ENCODE results near the gene LRP3.
"Not testable (repeated sequence)": the region's sequence is repeated elsewhere in the genome, so short reads cannot be mapped to it uniquely, and the experiment has no call there.

Gene LRP3

GRCh38 chr19:33193865-33194362, at the start of gene LRP3:
Gene LRP3 (plus strand): TSS chr19:33194330. CDS start chr19:33194786, 456 bp downstream.
- in situ Hi-C loops (cut with HindIII; ENCODE audit: low pct_ligation_motif_present, low pct_unique_long_range_greater_than_20kb, low sequenced_read_pairs), result no loop called here
- no peak for DNase-seq

GRCh38 chr19:33146209-33146608, 47.9 kb upstream of the LRP3 start:
- DNase-seq, result no peak
- in situ Hi-C loops (cut with HindIII; ENCODE audit: low pct_ligation_motif_present, low pct_unique_long_range_greater_than_20kb, low sequenced_read_pairs), result no loop called here

GRCh38 chr19:33147538-33147937, 46.6 kb upstream of the LRP3 start:
- DNase-seq, result no peak
- in situ Hi-C loops (cut with HindIII; ENCODE audit: low pct_ligation_motif_present, low pct_unique_long_range_greater_than_20kb, low sequenced_read_pairs), result no loop called here

GRCh38 chr19:33150852-33151518, 43.1 kb upstream of the LRP3 start:
- DNase-seq, result no peak
- in situ Hi-C loops (cut with HindIII; ENCODE audit: low pct_ligation_motif_present, low pct_unique_long_range_greater_than_20kb, low sequenced_read_pairs), result no loop called here

GRCh38 chr19:33152176-33152575, 42.0 kb upstream of the LRP3 start:
- in situ Hi-C loops (cut with HindIII; ENCODE audit: low pct_ligation_motif_present, low pct_unique_long_range_greater_than_20kb, low sequenced_read_pairs), result no loop called here
- no peak for DNase-seq

GRCh38 chr19:33152625-33153024, 41.5 kb upstream of the LRP3 start:
- in situ Hi-C loops (cut with HindIII; ENCODE audit: low pct_ligation_motif_present, low pct_unique_long_range_greater_than_20kb, low sequenced_read_pairs); DNase-seq: not testable (repeated sequence)

- in situ Hi-C loops (cut with HindIII; ENCODE audit: low pct_ligation_motif_present, low pct_unique_long_range_greater_than_20kb, low sequenced_read_pairs); DNase-seq: not testable (repeated sequence)
These were observed 39.8 kb upstream of the LRP3 start for GRCh38 chr19:33154313-33154712.

GRCh38 chr19:33156334-33156733, 37.8 kb upstream of the LRP3 start:
- DNase-seq, result no peak
- in situ Hi-C loops (cut with HindIII; ENCODE audit: low pct_ligation_motif_present, low pct_unique_long_range_greater_than_20kb, low sequenced_read_pairs), result no loop called here

- no peak for DNase-seq
- in situ Hi-C loops (cut with HindIII; ENCODE audit: low pct_ligation_motif_present, low pct_unique_long_range_greater_than_20kb, low sequenced_read_pairs), result no loop called here
These were observed 36.2 kb upstream of the LRP3 start for GRCh38 chr19:33157906-33158305.

- no peak for DNase-seq
- in situ Hi-C loops (cut with HindIII; ENCODE audit: low pct_ligation_motif_present, low pct_unique_long_range_greater_than_20kb, low sequenced_read_pairs), result no loop called here
These were observed 35.8 kb upstream of the LRP3 start for GRCh38 chr19:33158365-33158764.

GRCh38 chr19:33159149-33159548, 35.0 kb upstream of the LRP3 start:
- DNase-seq, result no peak
- in situ Hi-C loops (cut with HindIII; ENCODE audit: low pct_ligation_motif_present, low pct_unique_long_range_greater_than_20kb, low sequenced_read_pairs), result no loop called here

- in situ Hi-C loops (cut with HindIII; ENCODE audit: low pct_ligation_motif_present, low pct_unique_long_range_greater_than_20kb, low sequenced_read_pairs), result no loop called here
- no peak for DNase-seq
These were observed 34.2 kb upstream of the LRP3 start for GRCh38 chr19:33159893-33160292.

- DNase-seq, result no peak
- in situ Hi-C loops (cut with HindIII; ENCODE audit: low pct_ligation_motif_present, low pct_unique_long_range_greater_than_20kb, low sequenced_read_pairs), result no loop called here
These were observed 32.9 kb upstream of the LRP3 start for GRCh38 chr19:33161201-33161600.

- in situ Hi-C loops (cut with HindIII; ENCODE audit: low pct_ligation_motif_present, low pct_unique_long_range_greater_than_20kb, low sequenced_read_pairs), result no loop called here
- DNase-seq, result no peak
These were observed 30.6 kb upstream of the LRP3 start for GRCh38 chr19:33163481-33163880.

GRCh38 chr19:33166037-33166436, 28.1 kb upstream of the LRP3 start:
- DNase-seq; in situ Hi-C loops (cut with HindIII; ENCODE audit: low pct_ligation_motif_present, low pct_unique_long_range_greater_than_20kb, low sequenced_read_pairs): not testable (repeated sequence)

- no peak for DNase-seq
- in situ Hi-C loops (cut with HindIII; ENCODE audit: low pct_ligation_motif_present, low pct_unique_long_range_greater_than_20kb, low sequenced_read_pairs), result no loop called here
These were observed 26.7 kb upstream of the LRP3 start for GRCh38 chr19:33167438-33167837.

GRCh38 chr19:33168528-33168927, 25.6 kb upstream of the LRP3 start:
- in situ Hi-C loops (cut with HindIII; ENCODE audit: low pct_ligation_motif_present, low pct_unique_long_range_greater_than_20kb, low sequenced_read_pairs), result no loop called here

GRCh38 chr19:33171222-33171795, 22.8 kb upstream of the LRP3 start:
- DNase-seq, result no peak
- in situ Hi-C loops (cut with HindIII; ENCODE audit: low pct_ligation_motif_present, low pct_unique_long_range_greater_than_20kb, low sequenced_read_pairs), result no loop called here

More at GRCh38 chr19:33168528-33168927, 25.6 kb upstream of the LRP3 start:
- no peak for DNase-seq

GRCh38 chr19:33171916-33172359, 22.2 kb upstream of the LRP3 start:
- DNase-seq, result no peak
- in situ Hi-C loops (cut with HindIII; ENCODE audit: low pct_ligation_motif_present, low pct_unique_long_range_greater_than_20kb, low sequenced_read_pairs), result no loop called here

- DNase-seq, result no peak
- in situ Hi-C loops (cut with HindIII; ENCODE audit: low pct_ligation_motif_present, low pct_unique_long_range_greater_than_20kb, low sequenced_read_pairs), result no loop called here
These were observed 19.9 kb upstream of the LRP3 start for GRCh38 chr19:33174186-33174585.
